ENCODE results near the gene TM9SF1.

TM9SF1 gene

DNA sequence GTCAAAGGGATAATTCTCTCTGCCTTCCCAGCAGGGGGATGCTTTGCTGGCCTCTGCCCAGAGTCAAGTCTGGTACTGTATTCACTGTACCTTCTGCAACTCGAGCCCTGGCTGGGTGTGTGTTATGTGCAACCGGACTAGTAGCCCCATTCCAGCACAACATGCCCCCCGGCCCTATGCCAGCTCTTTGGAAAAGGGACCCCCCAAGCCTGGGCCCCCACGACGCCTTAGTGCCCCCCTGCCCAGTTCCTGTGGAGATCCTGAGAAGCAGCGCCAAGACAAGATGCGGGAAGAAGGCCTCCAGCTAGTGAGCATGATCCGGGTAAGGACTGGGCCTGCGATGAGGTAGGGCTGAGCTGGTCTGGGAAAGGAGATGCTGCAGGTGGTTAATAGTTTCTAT, 44.7 kb downstream of the TM9SF1 start:
- H3K27ac ChIP-seq: no peak overlapping the region
- TF ChIP-seq, protein P1, sequence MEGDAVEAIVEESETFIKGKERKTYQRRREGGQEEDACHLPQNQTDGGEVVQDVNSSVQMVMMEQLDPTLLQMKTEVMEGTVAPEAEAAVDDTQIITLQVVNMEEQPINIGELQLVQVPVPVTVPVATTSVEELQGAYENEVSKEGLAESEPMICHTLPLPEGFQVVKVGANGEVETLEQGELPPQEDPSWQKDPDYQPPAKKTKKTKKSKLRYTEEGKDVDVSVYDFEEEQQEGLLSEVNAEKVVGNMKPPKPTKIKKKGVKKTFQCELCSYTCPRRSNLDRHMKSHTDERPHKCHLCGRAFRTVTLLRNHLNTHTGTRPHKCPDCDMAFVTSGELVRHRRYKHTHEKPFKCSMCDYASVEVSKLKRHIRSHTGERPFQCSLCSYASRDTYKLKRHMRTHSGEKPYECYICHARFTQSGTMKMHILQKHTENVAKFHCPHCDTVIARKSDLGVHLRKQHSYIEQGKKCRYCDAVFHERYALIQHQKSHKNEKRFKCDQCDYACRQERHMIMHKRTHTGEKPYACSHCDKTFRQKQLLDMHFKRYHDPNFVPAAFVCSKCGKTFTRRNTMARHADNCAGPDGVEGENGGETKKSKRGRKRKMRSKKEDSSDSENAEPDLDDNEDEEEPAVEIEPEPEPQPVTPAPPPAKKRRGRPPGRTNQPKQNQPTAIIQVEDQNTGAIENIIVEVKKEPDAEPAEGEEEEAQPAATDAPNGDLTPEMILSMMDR (IDR thresholded peaks at IDR 0.05): no peak
- no peak for TF ChIP-seq ZFX (IDR thresholded peaks at IDR 0.05; ENCODE audit: borderline replicate concordance)

DNA sequence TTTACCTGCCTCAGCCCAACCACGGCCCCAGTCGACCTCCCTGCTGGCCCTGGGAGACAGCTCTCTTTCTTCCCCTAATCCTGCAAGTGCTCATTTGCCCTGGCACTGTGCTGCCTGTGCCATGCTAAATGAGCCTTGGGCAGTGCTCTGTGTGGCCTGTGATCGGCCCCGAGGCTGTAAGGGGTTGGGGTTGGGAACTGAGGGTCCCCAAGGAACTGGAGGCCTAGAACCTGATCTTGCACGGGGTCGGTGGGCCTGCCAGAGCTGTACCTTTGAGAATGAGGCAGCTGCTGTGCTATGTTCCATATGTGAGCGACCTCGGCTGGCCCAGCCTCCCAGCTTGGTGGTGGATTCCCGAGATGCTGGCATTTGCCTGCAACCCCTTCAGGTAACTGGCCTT, 45.2 kb downstream of the TM9SF1 start:
- no peak for TF ChIP-seq ZFX (IDR thresholded peaks at IDR 0.05; ENCODE audit: borderline replicate concordance)
- TF ChIP-seq, protein P1 (IDR thresholded peaks at IDR 0.05): no peak
- H3K27ac ChIP-seq: no peak overlapping the region

DNA sequence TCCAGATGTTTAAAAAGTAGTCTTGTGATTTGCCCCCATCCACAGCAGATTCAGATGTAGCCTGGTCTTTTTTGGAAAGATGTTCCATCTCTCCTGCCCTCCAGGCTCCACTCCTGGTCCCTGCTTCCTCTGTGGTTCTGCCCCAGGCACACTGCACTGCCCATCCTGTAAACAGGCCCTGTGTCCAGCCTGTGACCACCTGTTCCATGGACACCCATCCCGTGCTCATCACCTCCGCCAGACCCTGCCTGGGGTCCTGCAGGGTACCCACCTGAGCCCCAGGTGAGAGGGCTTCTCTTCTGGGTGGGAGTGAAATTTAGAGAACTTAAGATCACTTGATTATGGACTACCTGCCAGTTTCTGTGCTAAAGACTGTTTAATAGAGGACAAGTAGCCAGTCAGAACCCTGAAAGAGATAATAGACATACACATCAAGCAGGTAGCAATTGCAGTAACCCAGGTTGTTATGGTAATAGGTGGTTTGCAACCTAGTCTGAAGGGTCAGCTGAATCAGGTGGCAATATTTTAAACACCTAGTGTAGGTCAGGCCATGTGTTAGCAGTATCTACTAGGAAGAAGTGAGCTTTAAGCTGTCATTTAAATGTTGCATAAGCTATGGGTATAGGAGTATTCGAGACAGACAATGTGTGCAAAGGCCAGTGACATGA, 45.8 kb downstream of the TM9SF1 start:
- TF ChIP-seq, protein P1 (IDR thresholded peaks at IDR 0.05): no peak
- TF ChIP-seq ZFX (IDR thresholded peaks at IDR 0.05; ENCODE audit: borderline replicate concordance): no peak
- H3K27ac ChIP-seq: no peak overlapping the region

DNA sequence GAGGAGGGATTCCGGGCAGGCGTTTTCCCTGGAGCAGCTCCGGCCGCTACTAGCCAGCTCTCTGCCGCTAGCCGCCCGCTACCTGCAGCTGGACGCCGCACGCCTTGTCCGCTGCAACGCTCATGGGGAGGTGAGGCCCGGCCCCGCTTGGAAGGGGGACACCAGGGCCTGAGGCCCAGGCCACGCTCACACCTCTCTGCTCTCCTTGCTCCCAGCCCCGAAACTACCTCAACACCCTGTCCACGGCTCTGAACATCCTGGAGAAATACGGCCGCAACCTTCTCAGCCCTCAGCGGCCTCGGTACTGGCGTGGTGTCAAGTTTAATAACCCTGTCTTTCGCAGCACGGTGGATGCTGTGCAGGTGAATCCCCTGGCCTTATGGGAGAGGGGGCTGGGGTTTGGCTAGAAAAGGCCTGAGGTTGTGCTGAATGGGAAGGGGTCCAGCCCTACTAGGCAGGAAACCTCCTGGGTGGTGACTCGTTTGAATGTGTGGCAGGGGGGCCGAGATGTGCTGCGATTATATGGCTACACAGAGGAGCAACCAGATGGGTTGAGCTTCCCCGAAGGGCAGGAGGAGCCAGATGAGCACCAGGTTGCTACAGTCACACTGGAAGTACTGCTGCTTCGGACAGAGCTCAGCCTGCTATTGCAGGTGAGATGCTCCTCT, 47.3 kb downstream of the TM9SF1 start:
- peak overlapping the region; percentile 93 for H3K27ac ChIP-seq
- TF ChIP-seq, protein P1 (IDR thresholded peaks at IDR 0.05): no peak
- TF ChIP-seq ZFX (IDR thresholded peaks at IDR 0.05; ENCODE audit: borderline replicate concordance): no peak

DNA sequence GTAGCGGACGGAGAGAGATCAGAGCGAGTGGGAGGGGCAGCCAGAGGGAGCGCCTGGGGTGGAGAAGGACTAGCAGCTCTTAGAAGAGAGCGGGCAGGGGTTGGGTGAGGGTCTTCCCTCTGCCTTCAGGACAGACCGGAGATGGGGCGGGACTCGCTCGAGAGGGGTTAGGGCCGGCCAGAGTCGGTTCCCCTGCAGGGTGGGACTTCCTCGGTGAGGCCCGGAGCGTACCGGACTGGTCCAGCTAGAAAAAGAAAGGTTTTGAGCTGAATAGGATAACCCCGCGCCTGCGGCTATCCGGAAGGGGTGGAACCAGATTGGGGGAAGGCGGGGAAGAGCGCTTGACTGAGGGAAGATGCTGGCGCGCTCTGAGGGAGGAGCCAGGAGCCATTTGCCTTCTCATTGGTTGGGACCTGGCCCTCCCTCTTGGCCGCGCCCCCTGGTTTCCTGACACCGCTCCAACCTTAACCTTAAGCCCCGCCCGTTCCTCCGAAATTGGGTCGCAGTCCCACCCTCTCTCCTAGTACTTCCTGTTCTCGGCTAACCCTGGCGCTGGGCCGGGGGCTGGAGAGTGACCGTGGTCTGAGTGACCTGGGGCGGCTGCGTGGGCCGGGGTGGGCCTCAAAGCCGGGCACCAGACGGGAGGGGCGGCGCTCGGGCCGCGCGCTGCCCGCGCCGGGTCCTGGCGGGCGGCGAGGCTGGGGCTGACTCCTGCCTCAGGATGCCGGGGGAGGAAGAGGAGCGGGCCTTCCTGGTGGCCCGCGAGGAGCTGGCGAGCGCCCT, 48.1 kb downstream of the TM9SF1 start, which contains the start of gene RNF31:
Gene RNF31 (plus strand): TSS at position 521 of the 783 bp plus-strand sequence. CDS start 201 bp downstream, at position 722.
- H3K27ac ChIP-seq: peak within 1 kb of the TSS; percentile 93
- no peak for TF ChIP-seq ZFX (IDR thresholded peaks at IDR 0.05; ENCODE audit: borderline replicate concordance)
- TF ChIP-seq, protein P1 (IDR thresholded peaks at IDR 0.05): no peak

- H3K27ac ChIP-seq: peak within 1 kb of the TSS; percentile 93
- TF ChIP-seq ZFX (IDR thresholded peaks at IDR 0.05; ENCODE audit: borderline replicate concordance): no peak
- TF ChIP-seq, protein P1 (IDR thresholded peaks at IDR 0.05): no peak
Observed at GRCh38 chr14:24146453-24146977, 48.7 kb downstream of the TM9SF1 start, which contains the start of gene PSME2. PSME2 (minus strand) TSS chr14:24146610; CDS start chr14:24146581, 29 bp downstream.

All from 22Rv1 (cell line).